Stimulated activated CD8-positive, alpha-beta memory T cell treated with anti-CD3 and anti-CD28 coated beads, Interleukin-7, amount 100 ng/mL, for 4 hours (primary cell): ENCODE results near the gene CYP26C1.
"Not testable (repeated sequence)": the region's sequence is repeated elsewhere in the genome, so short reads cannot be mapped to it uniquely, and the experiment has no call there.

Experiments used
- DNase-seq, 2 donors: peaks; one replicate each; pipeline ENCODE4 v3.0.0-alpha.2; 2020; ENCODE audit warnings: low read depth in 2 of 2

CYP26C1 gene

DNA sequence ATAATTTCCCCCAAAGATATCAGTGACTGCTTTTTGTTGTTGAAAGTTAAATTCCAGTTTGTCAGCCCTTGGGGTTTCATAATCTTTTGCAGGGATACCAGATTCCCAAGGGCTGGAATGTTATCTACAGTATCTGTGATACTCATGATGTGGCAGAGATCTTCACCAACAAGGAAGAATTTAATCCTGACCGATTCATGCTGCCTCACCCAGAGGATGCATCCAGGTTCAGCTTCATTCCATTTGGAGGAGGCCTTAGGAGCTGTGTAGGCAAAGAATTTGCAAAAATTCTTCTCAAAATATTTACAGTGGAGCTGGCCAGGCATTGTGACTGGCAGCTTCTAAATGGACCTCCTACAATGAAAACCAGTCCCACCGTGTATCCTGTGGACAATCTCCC is 16.3 kb downstream of the CYP26C1 start:
- DNase-seq = no peak

DNA sequence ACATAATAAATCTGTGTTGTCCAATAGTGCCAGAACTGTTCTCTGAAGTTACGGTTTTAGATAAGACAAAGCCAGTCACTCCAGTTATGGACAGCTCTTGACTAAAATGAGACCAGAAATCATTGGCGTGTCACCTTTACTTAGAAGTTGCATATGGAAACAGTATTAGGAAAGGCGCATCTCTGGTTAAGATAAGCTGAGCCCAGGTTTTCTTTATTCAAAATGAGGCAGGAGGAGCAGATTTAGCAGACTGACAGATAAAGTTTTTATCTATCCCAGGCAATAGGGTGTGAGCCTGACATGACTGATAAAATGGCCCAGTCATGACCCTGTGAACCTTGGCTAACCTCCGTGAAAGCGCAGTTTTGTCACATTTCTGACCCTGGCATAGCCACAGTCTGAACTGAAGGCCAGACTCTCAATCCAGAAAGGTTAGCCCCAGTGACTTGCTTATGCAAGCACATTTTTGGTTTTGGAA is 17.3 kb downstream of the CYP26C1 start:
- no peak for DNase-seq

DNA sequence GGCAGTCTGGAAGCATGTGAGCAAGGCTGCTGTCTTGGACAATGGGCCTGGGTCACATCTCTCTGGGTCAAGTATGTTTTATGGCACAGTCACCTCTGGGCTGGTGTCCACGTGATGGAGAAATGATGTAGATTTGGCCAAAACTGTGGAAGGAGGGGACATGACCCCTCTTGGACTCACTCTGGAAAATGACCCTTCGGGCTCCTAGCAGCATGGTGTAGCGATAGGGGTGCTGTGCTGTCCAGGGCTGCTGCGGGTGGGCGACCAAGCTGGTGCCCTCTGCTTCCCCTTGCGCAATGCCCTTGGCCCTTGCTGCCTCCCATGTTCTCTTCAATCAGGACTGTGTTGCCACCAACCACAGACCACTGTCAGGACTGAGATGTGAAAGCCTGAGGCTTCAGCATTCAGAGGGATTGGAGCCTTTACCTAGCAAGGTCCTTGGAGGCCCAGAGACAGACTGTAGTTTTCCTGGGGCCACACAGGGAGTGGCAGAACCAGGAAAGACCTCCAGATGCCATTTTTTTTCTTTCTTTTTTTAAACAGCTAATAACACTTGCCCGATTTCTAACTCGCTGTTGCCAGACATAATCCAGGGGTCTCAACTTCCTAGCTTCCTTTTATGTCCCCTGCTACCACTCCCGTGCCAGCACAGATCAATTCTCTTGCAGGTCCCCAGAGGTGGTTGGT is 19.2 kb downstream of the CYP26C1 start:
- no peak for DNase-seq

DNA sequence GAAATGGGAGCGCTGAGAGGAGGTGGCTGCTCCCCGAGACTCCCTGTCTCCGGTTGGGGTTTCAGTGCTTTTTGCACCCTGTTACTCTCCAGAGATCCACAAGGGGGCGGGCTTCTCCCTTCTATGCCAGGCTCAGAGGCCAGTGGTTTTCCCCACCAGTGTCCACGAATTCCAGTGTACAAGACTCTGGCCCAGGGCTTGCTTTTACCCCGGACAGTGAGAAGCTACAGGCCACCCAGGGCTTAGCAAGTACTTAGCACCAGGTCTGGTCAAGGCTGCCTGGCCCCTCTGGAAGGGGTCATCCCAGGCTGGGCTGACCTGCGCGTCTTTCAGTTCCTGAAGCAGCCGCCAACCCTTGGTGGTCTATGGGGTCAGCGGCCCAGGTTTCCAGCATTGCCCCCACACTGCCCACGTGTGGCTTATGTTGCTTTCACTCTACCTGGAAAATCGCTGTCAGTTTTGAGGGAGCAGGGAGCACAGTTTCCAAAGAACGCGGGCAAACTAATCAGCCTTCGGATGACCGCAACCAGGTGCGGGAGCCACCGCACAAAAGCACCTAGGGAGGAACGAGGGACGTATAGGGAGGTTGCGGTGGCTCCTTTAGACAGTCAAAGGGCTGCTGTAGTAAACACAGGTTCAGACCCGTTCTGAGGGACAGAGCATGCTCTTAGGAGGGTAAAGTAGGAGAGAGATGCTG is 19.9 kb downstream of the CYP26C1 start:
- no peak for DNase-seq

DNA sequence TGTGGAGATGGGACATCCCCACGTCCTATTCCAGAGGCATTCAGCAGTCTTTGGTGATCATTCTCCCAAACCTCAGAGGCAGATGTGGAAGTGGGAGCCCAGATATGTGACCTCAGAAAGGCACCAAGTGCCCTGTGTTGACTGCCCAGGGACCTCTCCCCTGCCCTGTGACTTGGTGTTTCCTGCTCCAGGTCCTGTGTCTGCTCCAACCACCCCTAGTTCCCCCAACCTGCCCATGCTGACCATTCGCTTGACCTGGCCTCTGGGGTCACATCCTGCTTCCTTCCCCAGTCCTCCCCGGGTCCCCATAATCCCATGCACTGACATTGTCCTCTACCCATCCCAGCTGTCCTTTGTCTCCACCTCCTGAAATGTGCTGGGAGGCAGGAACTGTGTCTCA is 20.7 kb downstream of the CYP26C1 start:
- no peak for DNase-seq

DNA sequence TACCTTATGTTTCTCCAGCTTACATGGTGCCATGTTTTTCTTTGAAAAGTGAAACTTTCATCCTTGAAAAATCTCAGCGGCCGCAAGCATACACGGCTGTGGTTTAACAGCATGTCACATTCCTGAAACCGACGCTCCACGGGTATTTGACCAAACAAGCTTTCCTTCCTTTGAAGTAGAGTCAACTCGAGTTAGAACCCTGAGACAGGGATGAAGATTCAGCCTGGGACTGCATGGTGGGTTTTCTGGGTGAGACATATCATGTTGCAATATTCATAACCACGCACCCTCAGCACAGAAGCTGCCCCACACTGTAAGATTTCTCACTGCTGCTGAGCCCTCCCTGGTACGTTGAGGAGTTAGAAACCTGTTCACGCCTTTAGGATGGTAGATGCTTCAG is 21.2 kb downstream of the CYP26C1 start:
- no peak for DNase-seq

DNA sequence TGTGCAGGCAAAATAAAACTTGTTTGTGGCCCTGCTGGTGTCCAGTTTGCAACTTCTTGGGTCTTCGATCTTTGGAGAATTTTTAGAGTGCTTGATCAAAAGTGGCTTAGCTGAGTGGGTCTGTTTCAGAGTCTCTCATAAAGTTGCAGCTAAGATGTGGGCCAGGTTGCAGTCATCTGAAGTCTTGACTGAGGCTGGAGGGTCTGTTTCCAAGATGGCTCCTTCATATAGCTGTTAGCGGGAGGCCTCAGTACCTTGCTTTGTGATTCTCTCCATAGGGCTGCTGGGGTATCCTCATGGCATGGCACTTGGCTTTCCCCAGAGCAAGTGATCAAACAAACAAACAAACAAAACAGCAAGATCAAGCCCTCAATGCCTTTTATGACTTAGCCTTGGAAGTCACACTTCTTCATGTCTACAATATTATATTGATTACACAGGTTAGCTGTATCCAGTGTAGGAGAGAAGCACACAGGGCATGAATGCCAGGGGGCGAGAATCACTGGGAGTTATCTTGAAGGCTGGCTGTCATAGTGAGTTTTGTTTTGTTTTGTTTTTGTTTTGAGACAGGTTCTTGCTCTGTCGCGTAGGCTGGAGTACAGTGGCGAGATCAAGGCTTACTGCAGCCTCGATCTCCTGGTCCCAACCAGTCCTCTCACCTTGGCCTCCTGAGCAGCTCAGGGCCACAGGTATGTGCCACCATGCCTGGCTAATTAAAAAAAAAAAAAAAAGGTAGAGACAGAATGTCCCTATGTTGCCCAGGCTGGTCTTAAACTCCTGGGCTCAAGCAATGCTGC is 23.3 kb downstream of the CYP26C1 start:
- DNase-seq = no peak

DNA sequence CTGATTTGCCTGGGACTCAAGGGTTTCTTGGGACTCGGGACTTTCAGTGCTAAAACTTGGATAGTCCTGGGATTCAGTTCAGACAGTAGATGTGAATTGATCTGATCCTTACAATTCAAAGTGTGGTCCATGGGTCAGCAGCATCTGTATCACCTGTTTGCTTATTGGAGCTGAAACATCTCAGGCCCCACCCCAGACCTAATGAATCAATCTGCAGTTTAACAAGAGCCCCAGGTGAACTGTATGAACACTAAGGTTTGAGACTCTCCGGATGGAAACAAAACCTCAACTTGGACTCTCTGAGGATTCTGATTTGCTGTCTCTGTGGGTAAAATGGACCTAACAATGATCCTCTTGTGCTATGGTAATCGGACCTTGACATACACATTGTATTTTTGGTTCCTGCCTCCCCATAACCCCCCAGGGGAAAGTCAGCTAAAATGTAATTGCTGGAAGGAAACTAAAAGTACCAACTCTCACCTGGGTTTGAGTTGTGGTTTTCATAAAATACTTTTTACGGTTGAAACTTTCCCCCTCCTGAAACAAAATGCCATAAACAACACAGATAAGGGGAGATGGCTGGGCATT is 24.8 kb downstream of the CYP26C1 start:
- DNase-seq = no peak

DNA sequence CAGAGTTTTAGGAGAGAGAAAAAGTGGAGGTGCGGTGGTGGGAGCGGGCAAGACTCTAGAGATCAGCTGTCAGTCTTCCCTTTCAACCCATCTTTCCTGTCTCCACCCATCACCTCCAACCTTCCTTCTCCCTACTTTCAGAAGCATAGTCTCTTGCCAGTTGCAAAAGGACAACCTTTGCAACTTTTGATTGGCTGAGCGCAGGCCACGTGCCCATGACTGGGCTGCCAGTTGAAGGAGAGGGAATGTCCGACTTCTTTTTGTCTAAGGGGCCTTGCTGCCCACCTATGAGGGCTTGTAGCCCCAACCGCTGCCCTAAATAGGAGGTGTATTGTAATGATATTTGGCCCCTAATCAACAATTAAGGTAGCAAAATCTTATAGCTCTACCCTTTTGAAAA is 25.7 kb downstream of the CYP26C1 start:
- no peak for DNase-seq

DNA sequence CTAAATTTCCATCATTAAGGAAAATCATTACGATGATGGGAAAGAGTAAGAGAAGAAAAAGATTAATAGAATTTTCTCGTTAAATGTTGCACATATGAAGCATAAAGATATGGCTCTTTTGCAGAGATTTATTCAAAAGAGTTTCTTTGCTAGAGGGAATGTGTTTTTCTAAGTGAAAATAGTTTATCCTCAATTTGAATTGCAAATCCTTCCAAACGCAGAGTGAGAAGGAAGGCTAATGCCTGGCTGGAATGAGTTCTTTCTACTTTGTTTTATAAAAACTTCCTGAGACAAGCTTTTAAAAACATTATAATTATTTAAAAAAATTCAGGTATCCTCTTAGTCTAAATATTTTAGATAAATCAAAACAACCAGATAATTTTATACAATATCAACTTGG is 27.2 kb downstream of the CYP26C1 start:
- no peak for DNase-seq

DNA sequence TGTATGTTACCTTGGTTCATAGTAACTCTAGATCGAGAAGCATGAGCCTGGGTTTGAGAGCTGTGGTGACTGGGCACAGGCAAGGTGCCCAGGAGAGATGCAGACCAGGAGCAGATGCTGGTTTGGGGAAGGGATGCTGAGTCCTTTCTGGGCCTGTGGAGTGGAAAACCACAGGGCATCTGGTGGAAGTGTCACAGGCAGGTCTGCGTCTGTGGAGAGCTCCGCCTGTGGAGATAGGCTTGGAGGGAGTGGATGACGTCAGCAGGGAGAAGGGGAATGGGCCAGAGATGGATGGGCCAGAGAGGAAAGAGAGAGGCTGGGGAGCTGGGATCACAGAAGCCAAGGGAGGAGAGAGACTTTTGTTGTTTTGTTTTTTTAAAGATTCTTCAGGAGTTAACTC is 27.9 kb downstream of the CYP26C1 start:
- DNase-seq = no peak

DNA sequence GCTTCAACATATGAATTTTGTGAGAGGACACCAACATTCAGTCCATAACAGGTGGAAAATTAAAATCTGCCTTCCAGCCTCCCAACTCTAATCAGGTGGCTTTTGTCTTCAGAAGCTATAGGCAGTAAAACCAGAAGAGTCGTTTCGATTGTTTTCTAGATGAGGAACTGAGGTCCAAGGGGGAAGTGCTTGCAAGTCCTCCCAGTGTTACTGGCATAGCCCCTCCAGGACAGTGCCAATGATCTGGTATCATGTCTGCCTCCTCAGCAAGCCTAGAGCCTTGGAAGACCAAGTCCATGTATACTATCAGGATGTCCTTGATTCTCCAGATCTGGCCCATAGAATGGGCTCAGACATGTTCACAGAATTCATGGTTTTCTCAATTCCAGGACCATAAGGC is 30.0 kb downstream of the CYP26C1 start:
- no peak for DNase-seq

DNA sequence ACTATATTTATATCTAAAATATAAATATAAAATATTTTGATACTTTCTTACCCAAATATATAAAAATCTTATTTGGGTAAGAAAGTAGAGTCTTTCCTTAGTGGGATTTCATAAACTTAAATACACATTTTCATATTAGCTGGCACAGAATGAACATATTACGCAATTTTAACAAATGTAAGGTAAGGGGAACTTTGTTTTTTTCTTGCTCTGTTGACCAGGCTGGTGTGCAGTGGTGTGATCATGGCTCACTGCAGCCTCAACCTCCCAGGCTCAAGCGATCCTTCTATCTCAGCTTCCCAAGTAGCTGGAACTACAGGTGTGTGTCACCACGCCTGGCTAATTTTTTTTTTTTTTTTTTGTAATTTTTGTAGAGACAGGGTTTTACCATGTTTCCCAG is 31.4 kb downstream of the CYP26C1 start:
- DNase-seq = no peak

DNA sequence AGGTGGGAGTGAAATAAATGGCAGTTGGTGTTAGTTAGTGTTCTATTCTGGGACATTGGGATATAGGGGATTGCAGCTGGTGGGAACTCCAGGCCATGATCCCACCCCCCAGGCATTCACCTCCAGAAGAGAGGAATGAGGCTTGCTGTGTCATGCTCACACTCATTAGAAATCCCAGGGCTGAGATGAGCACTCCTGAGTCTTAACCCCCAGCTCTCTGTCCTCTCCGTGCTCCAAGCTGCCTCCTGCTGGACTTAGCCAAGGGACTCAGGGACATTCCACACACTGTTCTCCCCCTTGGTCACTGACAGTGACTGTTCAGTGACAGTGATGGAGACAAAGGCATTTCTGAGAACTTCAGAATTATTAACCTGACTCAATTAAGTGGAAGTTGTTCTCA is 34.6 kb downstream of the CYP26C1 start:
- DNase-seq = no peak

DNA sequence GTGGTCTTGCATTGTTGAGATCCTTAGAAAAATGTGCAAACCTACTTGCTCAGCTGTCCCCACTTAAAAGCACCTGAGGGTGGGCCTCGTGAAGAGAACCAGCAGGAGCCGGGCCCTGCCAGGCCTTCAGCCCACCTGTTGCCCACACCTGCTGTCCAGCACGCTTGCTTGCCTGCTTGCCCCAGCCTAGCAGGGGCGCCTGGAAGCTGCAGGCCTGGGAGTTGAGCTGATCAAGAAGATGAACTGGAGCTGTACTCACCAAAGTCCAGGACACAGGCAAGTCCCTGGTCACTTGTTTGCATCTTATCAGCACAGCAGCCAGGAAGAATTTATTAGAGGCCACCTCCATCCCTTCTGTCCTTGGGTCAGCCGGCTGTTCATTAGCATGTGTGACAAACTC is 36.3 kb downstream of the CYP26C1 start:
- no peak for DNase-seq

DNA sequence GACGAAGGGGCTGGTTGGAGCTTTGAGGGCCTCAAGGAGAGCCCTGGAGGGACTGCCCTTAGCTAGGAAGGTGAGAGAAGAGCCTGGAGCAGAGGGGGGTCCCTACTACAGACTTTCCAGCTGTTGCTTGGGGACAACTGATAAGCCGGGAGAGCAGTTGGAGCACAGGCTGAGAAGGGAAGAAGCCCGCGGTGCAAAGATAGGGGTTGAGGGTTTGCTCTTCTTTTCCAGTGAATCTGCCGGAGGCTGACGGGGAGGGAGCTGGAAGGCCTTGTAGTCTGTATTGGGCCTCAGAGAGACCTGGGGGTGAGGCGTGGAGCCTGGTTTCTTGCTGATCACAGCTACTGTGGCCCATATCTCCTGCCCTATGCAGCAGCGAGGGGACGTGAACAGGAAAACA is 36.8 kb downstream of the CYP26C1 start:
- DNase-seq = no peak

DNA sequence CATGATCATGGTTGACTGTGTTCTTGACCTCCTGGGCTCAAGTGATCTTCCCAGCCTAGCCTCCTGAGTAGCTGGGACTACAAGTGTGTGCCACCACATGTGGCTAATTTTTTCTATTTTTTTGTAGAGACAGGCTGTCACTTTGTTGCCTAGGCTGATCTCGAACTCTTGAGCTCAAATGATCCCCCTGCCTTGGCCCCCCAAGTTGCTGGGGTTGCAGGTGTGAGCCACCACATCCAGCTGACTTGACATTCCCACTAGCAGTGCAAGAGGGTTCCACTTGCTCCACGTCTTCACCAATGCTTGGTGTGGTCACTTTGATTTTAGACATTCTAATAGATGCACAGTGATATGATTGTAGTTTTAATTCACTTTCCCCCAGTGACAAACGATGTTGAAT is 38.2 kb downstream of the CYP26C1 start:
- no peak for DNase-seq

DNA sequence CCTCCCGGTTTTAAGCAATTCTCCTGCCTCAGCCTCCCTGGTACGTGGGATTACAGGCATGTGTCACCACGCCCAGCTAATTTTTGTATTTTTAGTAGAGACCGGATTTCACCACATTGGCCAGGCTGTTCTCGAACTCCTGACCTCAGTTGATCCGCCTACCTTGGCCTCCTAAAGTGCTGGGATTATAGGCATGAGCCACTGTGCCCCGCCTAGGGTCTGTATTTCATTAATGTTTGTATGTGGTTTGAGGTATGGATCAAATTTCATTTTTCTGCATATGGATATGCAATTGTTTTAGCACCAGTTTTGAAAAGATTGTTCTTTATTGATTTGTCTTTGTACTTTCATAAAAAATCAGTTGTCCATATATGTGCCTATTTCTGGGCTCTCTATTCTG is 39.1 kb downstream of the CYP26C1 start:
- DNase-seq = no peak

DNA sequence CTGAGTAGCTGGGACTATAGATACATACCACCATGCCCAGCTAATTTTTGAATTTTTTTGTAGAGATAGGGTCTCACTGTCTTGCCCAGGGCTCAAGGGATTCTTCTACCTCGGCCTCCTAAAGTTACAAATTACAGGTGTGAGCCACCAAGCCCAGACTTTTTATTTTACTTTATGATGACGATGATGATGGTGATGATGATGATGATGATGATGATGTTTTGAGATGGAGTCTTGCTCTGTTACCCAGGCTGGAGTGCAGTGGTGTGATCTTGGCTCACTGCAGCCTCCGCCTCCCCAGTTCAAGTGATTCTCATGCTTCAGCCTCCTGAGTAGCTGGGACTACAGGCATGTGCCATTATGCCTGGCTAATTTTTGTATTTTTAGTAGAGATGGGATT is 40.5 kb downstream of the CYP26C1 start:
- not testable (repeated sequence) for DNase-seq

DNA sequence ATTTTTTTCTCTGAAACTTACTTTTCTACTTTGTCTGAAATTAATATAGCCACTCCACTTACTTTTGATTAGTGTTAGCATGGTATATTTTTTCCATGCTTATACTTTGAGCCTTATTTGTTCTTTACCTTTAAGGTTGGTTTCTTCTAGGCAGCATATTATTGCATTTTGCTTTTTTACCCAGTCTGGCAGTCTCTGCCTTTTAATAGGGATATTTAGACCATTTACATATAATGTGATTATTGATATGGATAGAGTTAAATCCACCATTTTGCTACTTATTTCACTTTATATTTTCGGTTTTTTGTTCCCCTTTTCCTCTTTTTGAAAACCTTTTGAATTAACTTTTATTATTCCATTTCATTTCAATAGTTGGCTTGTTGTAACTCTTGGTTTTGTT is 43.4 kb downstream of the CYP26C1 start:
- no peak for DNase-seq

DNA sequence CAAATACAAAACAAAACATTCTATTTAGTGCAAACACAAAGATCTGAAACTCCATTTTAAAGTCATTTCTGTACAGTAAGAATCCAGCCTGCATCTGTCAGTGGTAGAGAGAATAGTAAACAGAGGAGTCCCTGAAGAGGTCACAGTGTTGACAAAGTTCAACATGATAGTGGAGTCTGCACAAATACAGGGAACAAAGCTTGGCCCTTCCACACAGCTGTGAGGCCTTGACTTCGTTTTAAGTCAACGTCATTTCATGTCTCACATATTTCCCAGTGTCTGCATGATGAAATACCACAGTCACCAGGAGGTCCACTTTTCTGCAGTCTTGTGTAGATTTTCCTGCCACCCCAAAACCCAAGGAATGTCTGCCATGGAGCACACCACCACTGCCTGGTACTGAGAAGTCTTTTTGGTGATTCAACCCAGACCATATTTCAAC is 46.1 kb downstream of the CYP26C1 start:
- no peak for DNase-seq

DNA sequence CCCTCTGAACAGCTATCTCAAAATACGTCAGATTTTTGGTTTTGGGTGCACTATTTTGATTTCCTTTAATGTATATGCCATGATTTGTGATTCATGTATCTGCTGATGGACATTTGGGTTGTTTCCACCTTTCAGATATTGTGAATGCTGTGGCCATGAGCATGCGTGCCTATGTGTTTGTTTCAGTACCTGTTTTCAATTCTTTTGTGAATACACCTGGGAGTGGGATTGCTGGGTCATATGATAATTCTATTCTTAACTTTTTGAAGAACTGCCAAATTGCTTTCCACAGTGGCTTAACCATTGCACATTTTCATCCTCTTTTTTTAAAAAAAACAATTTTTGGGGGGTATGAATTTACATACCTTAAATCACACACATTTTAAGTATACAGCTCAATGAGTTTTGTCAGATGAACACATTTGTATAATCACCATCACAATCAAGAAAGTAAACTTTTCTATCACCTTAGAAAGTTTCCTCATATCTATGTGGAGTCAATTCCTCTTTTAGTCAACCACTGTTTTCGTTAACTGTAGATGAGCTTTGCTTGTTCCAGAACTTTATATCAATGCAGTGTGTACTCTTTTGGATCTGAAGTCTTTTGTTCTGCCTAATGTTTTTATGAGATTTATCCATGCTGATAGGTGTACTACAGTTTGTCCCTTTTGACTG is 50.0 kb downstream of the CYP26C1 start:
- no peak for DNase-seq
